HG02884 (cell line): ENCODE results near the gene MRPS5.
A peak's percentile ranks its signal among the peaks of the same experiment; 100 is the strongest.
"Not testable (repeated sequence)": the region's sequence is repeated elsewhere in the genome, so short reads cannot be mapped to it uniquely, and the experiment has no call there.

Experiments
- ATAC-seq: cut with Tn5 transposase; IDR thresholded peaks from one replicate; pipeline ENCODE4 v1.9.1; 2021; ENCODE audit warnings: mild to moderate bottlenecking, moderate library complexity; ENCODE audit not compliant: unreplicated experiment

MRPS5 gene

GRCh38 chr2:95121407-95122196 lies at the start of gene MRPS5:
Gene MRPS5, minus strand, starts transcription at chr2:95121808. Its CDS starts 17 bp downstream, at chr2:95121791.
- peak; percentile 88 for ATAC-seq

- ATAC-seq = peak; percentile 7
Observed at GRCh38 chr2:95166065-95166763, 44.6 kb upstream of the MRPS5 start.

GRCh38 chr2:95165371-95166064 lies 43.9 kb upstream of the MRPS5 start, which contains the start of gene ZNF2:
Gene ZNF2, plus strand, starts transcription at chr2:95165809. Its CDS starts 10,418 bp downstream, at chr2:95176227.
- ATAC-seq = peak; percentile 93

- ATAC-seq = peak; percentile 15
Observed at GRCh38 chr2:95165030-95165370, 43.4 kb upstream of the MRPS5 start.

- ATAC-seq = peak; percentile 83
Observed at GRCh38 chr2:95159690-95160449, 38.3 kb upstream of the MRPS5 start, which contains the start of gene ZNF514. Gene ZNF514, minus strand, starts transcription at chr2:95159848. Its CDS starts 6,595 bp downstream, at chr2:95153253.

- peak; percentile 52 for ATAC-seq
Observed at GRCh38 chr2:95158891-95159619, 37.4 kb upstream of the MRPS5 start.

GRCh38 chr2:95158441-95158840 lies 36.8 kb upstream of the MRPS5 start:
- ATAC-seq = no peak

GRCh38 chr2:95149397-95149984 lies 27.9 kb upstream of the MRPS5 start:
- ATAC-seq = no peak

- no peak for ATAC-seq
Observed at GRCh38 chr2:95143838-95144237, 22.2 kb upstream of the MRPS5 start.

GRCh38 chr2:95138702-95139101 lies 17.1 kb upstream of the MRPS5 start:
- no peak for ATAC-seq

GRCh38 chr2:95122197-95122551 lies 566 bp upstream of the MRPS5 start:
- ATAC-seq = peak; percentile 5

GRCh38 chr2:95121093-95121406 lies 558 bp downstream of the MRPS5 start:
- ATAC-seq = peak; percentile 1

GRCh38 chr2:95115418-95115817 lies 6.2 kb downstream of the MRPS5 start:
- peak; percentile 96 for ATAC-seq

GRCh38 chr2:95113464-95113863 lies 8.1 kb downstream of the MRPS5 start:
- no peak for ATAC-seq

GRCh38 chr2:95110395-95110794 lies 11.2 kb downstream of the MRPS5 start:
- no peak for ATAC-seq

GRCh38 chr2:95109260-95109659 lies 12.3 kb downstream of the MRPS5 start:
- no peak for ATAC-seq

GRCh38 chr2:95106081-95106480 lies 15.5 kb downstream of the MRPS5 start:
- no peak for ATAC-seq

- no peak for ATAC-seq
Observed at GRCh38 chr2:95104606-95105005, 17.0 kb downstream of the MRPS5 start.

- no peak for ATAC-seq
Observed at GRCh38 chr2:95099910-95100309, 21.7 kb downstream of the MRPS5 start.

- not testable (repeated sequence) for ATAC-seq
Observed at GRCh38 chr2:95098273-95098672, 23.3 kb downstream of the MRPS5 start.
